Spinal cord (tissue), 10 donors: ENCODE results near the gene RRP7A. TPM values are rescaled to one million over a fixed set of nuclear protein-coding genes. Genes with fewer than 3 reads are reported as not detected.
A peak's percentile ranks its signal among the peaks of the same experiment; 100 is the strongest.
"Not testable (repeated sequence)": the region's sequence is repeated elsewhere in the genome, so short reads cannot be mapped to it uniquely, and the experiment has no call there.

Experiments
- DNase-seq, 6 donors: peaks; one replicate each; pipeline versions ENCODE4 v3.0.0 to v3.0.0-alpha.2; 2013 to 2015; ENCODE audit warnings: low spot score in 6 of 6, low read depth in 4 of 6
- H3K27ac ChIP-seq: one replicate; pipeline ENCODE4 v1.5.1; 2013; ENCODE audit warnings: low read depth, low read length, control low read depth
- H3K27me3 ChIP-seq: one replicate; pipeline ENCODE4 v1.6.1; 2013; ENCODE audit warnings: low read length; ENCODE audit not compliant: control insufficient read depth, insufficient read depth
- H3K36me3 ChIP-seq: one replicate; pipeline ENCODE4 v1.6.1; 2013; ENCODE audit warnings: low read length; ENCODE audit not compliant: control insufficient read depth, insufficient read depth
- H3K4me1 ChIP-seq: one replicate; pipeline ENCODE4 v1.6.1; 2013; ENCODE audit warnings: low read length; ENCODE audit not compliant: control insufficient read depth, insufficient read depth
- H3K4me3 ChIP-seq: one replicate; pipeline ENCODE4 v1.5.1; 2013; ENCODE audit warnings: low read depth, low read length, control low read depth
- H3K9me3 ChIP-seq: one replicate; pipeline ENCODE4 v1.6.1; 2013; ENCODE audit warnings: low read length; ENCODE audit not compliant: control insufficient read depth, insufficient read depth
- WGBS: methylation state at CpG from one replicate; pipeline ENCODE4 v1.1.5; 2013; ENCODE audit warnings: missing lambda C conversion rate; ENCODE audit not compliant: insufficient coverage; 5-methylcytosine and 5-hydroxymethylcytosine counted together
- polyA plus RNA-seq, 2 donors: library from polyadenylated mRNA; unstranded; fragments of 120-200 nt; gene quantifications; one replicate each; pipeline ENCODE4 v1.2.1, GENCODE V29; 2013; ENCODE audit not compliant: insufficient read length in 2 of 2
- total RNA-seq, 2 donors: library from RNA; depleted of rRNA in 1 of 2; stranded (reverse); fragments of 120-200 nt in 1 of 2; fragments of >200 nt in 1 of 2; gene quantifications; one replicate each; pipeline versions ENCODE4 v1.2.3 to v1.2.4, GENCODE V29; 2013 to 2014
- donor health status: healthy.

The RRP7A gene
- total and polyA plus RNA-seq, 4 donors, result 15.7 to 46.4 (median 32.7) TPM

DNA sequence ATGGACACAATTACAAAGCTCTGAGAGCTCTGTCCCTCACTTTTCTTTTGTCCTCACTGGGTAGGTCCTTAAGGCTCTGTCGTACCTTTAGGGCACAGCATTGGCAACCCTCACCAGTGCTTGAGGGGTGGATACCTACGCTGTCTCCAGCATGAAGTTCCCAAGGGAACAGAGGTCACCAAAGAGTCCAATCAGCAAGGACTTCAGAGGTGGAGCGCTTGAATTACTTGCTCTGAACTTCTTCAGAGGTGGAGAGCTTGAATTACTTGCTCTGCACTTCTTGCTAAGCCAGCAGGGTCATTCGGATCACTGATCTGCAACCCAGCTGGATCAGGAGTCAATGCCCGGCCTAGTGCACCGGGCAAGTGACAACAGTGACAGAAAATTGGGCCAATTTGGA is 35.1 kb downstream of the RRP7A start:
- Histone ChIP-seq H3K4me3 (no peak overlapping the region), H3K4me1 (no peaks in the 10 kb centered on the region), H3K36me3 (no peaks in the 10 kb centered on the region), H3K27ac (no peak overlapping the region), H3K27me3 (no peaks in the 10 kb centered on the region), H3K9me3 (no peaks in the 10 kb centered on the region)
- 83% methylated on average over 4 of the region's 6 CpGs for WGBS
- DNase-seq, result no peak

DNA sequence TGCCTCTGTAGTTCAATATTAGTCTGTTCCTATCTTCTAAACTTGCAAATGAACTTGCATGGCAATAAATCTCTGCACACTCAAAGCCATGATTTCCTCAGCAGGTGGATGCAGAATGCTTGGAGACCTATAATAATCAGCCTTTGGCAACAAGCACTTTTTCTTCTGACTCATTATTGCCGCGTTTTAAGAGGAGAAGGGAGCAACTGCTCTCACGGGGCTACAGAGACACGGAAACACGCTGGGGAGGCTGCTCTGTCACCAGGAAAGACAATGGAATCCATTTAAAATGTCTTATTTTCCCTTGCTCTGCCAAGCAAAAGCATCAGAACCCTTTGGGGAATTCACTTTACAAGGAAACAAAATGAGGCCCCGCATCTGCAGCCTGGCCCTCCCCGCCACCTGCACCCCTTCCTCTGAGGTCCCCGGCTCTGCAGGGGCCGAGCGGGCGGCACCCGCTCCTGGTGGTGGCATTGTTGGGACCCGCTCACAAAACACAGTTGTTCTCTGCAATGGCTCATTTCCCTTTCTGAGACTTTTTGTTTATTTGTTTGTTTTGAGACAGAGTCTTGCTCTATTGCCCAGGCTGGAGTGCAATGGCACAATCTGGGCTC is 35.9 kb downstream of the RRP7A start:
- not testable (repeated sequence) for H3K4me3 ChIP-seq, H3K27me3 ChIP-seq, H3K36me3 ChIP-seq, H3K27ac ChIP-seq, H3K4me1 ChIP-seq, H3K9me3 ChIP-seq, DNase-seq
- WGBS, result no CpG with 5 or more reads among the region's 13 CpGs

DNA sequence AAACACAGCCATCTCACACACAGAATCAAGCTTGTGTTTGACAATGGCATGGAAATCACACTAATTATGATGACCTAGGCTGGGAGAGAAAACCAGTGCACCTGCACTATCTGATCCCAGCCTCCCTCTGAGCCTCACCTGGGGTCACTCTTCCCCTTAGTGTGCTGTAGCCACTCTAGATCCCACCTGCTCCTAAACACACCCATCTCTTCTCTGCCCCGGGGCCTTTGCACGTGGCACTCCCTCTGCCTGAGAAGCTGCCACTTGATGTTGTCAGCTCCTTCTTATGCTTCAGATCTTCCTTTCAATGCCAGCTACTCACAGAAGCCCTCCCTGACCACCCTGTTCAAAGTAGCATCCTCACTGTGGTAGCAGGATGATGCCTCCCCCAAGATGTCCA is 44.5 kb downstream of the RRP7A start:
- Histone ChIP-seq H3K27me3 (no peaks in the 10 kb centered on the region), H3K27ac (no peak overlapping the region), H3K36me3 (no peaks in the 10 kb centered on the region), H3K9me3 (no peaks in the 10 kb centered on the region), H3K4me1 (no peaks in the 10 kb centered on the region), H3K4me3 (no peak overlapping the region)
- DNase-seq, result no peak
- 100% methylated on average over 2 of the region's 2 CpGs for WGBS

DNA sequence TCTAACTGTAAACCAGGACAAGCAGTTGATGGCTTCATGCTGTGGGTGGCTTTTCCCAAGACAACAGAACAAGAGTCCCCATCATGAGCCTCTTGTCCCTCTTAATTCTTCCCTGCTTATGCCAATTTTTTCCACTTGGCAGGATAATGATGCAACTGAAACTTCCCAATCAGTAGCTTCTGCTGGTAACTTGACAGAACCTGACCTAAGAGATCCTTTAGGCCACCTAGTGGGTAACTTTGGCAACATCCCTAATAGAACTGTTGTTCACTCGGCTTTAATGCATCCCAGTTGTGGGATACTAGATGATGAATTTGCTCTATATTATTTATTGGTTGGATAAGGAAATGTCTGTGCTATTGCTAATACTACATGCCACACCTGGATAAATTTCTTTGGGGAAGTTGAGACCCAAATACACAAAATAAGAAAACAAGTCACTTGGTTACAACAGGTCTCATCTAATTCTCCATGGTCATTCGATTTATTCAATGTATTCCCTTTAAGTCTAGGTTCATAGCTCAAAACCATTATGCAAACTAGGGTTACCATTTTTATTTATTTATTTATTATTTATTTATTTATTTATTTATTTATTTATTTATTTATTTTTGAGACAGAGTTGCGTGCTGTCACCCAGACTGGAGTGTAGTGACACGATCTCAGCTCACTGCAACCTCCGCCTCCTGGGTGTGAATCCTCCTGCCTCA is 46.0 kb downstream of the RRP7A start:
- Histone ChIP-seq H3K27ac (no peak overlapping the region), H3K9me3 (no peaks in the 10 kb centered on the region), H3K36me3 (no peaks in the 10 kb centered on the region), H3K4me1 (peaks cover 3% of the 10 kb centered on the region), H3K4me3 (no peak overlapping the region), H3K27me3 (no peaks in the 10 kb centered on the region)
- 92% methylated on average over 3 of the region's 5 CpGs for WGBS
- peak in 4 of 6 donors; percentile 39 to 92 (median 54) for DNase-seq

DNA sequence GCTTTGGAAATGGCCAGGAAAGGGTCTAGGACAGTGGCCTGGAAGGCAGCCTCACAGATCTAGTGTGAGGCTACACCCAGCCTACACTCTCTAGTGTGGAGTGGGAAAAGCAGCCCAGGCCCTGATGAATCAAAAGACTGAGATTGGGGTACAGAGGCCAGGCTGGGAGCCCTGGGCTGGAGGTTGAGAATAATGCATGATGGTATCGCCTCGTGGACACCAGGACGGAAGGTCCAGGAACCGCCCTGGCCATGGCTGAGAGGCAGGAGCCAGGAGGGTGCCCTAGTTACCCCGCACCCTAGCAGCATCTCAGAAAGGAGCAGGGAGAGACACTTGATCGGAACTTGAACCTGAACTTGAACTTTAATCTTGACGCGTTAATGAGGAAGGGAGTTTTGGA is 46.9 kb downstream of the RRP7A start:
- no peaks in the 10 kb centered on the region for H3K36me3 ChIP-seq
- no peak for DNase-seq
- 94% methylated on average over 8 of the region's 8 CpGs for WGBS
- H3K4me1 ChIP-seq, result peaks cover 3% of the 10 kb centered on the region
- no peak overlapping the region for H3K4me3 ChIP-seq
- no peaks in the 10 kb centered on the region for H3K27me3 ChIP-seq
- no peaks in the 10 kb centered on the region for H3K9me3 ChIP-seq
- no peak overlapping the region for H3K27ac ChIP-seq

DNA sequence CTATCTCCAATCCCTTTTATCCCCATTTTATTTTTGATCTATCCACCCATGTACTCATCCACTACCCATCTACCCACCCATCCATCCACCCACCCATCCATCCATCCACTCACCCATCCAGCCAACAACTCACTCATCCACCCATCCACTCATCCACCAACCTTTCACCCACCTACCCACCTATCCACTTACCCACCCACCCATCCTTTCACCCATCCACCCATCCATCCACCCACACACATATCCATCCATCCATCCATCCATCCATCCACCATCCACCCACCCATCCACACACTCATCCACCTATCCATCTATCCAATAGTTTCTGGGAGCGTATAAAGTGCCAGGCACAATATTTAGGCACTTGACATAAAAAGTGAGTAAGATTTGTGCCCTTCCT is 48.2 kb downstream of the RRP7A start:
- no peaks in the 10 kb centered on the region for H3K9me3 ChIP-seq
- no peak overlapping the region for H3K4me3 ChIP-seq
- H3K27ac ChIP-seq, result no peak overlapping the region
- H3K27me3 ChIP-seq, result no peaks in the 10 kb centered on the region
- peaks cover 3% of the 10 kb centered on the region for H3K4me1 ChIP-seq
- WGBS, result no CpG with 5 or more reads among the region's 1 CpG
- no peak for DNase-seq
- no peaks in the 10 kb centered on the region for H3K36me3 ChIP-seq

DNA sequence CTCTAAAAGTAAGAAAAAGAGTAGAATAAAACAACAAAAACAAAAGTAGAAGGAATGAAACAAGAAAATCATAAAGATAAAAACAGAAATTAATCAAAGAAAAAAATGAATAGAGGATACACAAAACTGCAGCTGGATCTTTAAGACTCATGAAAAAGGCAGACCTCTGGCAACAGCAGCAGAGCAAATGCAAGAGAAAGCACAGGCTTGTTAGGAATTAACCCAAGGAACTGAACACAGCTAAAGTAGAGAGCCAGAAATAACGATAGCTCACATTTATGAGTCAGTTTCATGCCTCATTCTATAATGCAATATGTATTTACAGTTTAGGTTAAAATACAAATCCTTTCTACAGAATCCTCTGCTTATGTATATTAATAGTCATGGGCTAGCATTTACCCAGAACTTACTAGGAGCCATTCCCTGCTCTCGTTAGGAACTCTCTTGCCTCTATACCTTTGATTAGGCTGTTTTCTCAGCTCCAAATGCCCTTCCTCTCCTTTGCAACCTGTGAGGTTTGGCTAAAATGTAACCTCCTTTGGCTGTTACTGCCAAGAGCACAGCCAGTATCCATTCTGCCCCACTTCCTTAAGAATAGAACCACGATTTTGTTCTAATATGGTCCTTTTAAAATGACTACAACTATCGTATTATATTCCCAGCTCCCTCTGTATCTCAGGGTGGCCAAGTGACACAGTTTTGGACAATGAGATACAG is 49.1 kb downstream of the RRP7A start:
- no peaks in the 10 kb centered on the region for H3K36me3 ChIP-seq
- H3K4me1 ChIP-seq, result peaks cover 3% of the 10 kb centered on the region
- no peaks in the 10 kb centered on the region for H3K27me3 ChIP-seq
- 29% methylated on average over 1 of the region's 4 CpGs for WGBS
- no peak for DNase-seq
- H3K27ac ChIP-seq, result no peak overlapping the region
- H3K4me3 ChIP-seq, result no peak overlapping the region
- H3K9me3 ChIP-seq, result no peaks in the 10 kb centered on the region

DNA sequence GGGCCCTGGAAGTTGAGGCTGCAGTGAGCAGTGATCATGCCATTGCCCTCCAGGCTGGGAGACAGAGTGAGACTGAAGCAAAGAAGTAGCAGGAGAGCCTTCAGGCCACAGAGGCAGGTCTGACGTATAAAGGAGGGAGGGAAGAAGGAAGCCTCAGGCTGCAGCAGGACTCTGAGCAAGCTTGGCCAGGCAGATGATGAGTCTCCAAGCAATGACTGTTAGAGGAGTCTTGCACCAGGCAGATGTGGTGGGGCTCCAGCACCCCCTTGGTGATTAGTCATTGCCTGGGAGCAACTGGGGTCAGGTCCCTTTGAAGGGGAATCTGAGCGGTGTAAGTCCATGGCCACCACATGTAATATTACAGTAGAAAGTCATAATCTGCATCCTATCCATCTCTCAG is 50.8 kb downstream of the RRP7A start:
- WGBS, result 67% methylated on average over 1 of the region's 2 CpGs
- Histone ChIP-seq H3K4me1 (peaks cover 3% of the 10 kb centered on the region), H3K27ac (no peak overlapping the region), H3K27me3 (no peaks in the 10 kb centered on the region), H3K36me3 (no peaks in the 10 kb centered on the region), H3K4me3 (no peak overlapping the region), H3K9me3 (no peaks in the 10 kb centered on the region)
- DNase-seq, result no peak

DNA sequence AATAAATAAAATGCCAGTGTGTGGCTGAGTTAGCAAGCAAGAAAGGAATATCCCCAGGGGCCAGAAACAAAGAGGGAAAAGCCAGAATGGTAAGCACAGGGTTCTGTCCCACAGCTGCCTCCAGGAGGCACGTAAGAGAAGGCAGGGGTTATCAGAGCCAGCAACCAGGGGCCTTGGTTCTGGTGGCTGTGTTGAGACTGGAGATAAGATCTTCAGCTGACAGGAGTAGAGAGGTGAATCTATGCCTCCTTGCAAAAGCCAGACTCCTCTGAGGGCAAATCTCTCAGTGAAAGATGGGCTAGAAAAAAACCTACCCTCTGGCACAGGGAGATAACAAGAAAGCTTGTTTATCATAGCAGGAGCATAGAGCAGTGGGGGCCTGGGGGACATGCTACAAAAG is 57.6 kb downstream of the RRP7A start:
- H3K36me3 ChIP-seq, result no peaks in the 10 kb centered on the region
- no peak overlapping the region for H3K4me3 ChIP-seq
- peak in 1 of 6 donors; percentile 9 for DNase-seq
- H3K9me3 ChIP-seq, result no peaks in the 10 kb centered on the region
- 57% methylated on average over 1 of the region's 1 CpG for WGBS
- peaks cover 3% of the 10 kb centered on the region for H3K27me3 ChIP-seq
- H3K27ac ChIP-seq, result no peak overlapping the region
- peaks cover 5% of the 10 kb centered on the region for H3K4me1 ChIP-seq

DNA sequence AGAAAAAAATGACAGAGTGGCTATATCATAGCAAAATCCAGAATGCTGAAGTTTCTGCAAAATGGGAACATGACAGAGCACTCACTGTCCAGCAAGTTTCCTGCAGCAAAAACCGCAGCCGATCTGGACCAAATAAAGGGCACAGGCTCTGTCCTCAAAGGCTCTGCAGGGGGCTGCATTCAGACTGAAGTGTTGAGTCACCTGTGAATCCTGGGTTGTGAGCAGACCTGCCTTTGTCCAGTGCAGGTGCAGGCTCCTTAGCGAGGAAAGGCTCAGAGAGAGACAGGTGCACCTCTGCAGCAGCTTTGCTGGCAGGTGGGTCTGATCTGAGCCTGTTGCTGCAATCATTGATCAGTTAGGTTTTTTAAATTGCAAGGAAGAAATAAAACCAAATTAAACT is 58.1 kb downstream of the RRP7A start:
- no peak for DNase-seq
- H3K4me1 ChIP-seq, result peaks cover 5% of the 10 kb centered on the region
- H3K27ac ChIP-seq, result no peak overlapping the region
- H3K9me3 ChIP-seq, result no peaks in the 10 kb centered on the region
- H3K4me3 ChIP-seq, result no peak overlapping the region
- 47% methylated on average over 3 of the region's 3 CpGs for WGBS
- H3K36me3 ChIP-seq, result no peaks in the 10 kb centered on the region
- H3K27me3 ChIP-seq, result peaks cover 3% of the 10 kb centered on the region
